ENCODE measurements around the gene TXNDC17.

DNA sequence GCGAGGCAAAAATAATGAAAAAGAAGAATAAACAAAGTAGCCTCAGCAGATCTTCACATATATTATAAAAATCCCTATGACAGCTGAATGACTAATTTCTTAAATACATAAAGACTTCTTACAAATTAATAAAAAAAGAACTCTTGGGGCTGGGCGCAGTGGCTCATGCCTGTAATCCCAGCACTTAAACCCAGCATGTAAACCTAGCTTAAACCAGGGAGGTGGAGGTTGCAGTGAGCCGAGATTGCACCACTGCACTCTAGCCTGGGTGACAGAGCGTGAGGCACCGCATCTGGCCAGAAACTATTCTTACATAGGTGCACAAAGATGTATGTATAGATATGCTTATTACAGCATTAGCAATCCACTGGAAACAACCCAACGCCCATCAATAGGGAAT lies 38.4 kb downstream of the TXNDC17 start:
- TF ChIP-seq, protein P1, sequence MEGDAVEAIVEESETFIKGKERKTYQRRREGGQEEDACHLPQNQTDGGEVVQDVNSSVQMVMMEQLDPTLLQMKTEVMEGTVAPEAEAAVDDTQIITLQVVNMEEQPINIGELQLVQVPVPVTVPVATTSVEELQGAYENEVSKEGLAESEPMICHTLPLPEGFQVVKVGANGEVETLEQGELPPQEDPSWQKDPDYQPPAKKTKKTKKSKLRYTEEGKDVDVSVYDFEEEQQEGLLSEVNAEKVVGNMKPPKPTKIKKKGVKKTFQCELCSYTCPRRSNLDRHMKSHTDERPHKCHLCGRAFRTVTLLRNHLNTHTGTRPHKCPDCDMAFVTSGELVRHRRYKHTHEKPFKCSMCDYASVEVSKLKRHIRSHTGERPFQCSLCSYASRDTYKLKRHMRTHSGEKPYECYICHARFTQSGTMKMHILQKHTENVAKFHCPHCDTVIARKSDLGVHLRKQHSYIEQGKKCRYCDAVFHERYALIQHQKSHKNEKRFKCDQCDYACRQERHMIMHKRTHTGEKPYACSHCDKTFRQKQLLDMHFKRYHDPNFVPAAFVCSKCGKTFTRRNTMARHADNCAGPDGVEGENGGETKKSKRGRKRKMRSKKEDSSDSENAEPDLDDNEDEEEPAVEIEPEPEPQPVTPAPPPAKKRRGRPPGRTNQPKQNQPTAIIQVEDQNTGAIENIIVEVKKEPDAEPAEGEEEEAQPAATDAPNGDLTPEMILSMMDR (IDR thresholded peaks at IDR 0.05): no peak
- TF ChIP-seq POLR2AphosphoS5 (IDR thresholded peaks at IDR 0.05; ENCODE audit: insufficient read depth in 1 of 2, low read depth in 1 of 2) (no peak), POLR2A (IDR thresholded peaks at IDR 0.05) (no peak)
